IMR-90 (cell line): ENCODE results near the gene IQSEC1. TPM values are rescaled to one million over a fixed set of nuclear protein-coding genes. Genes with fewer than 3 reads are reported as not detected.
A peak's percentile ranks its signal among the peaks of the same experiment; 100 is the strongest.

ENCODE experiments used
- ATAC-seq: fragments of 200-7000 bp; cut with Tn5 transposase; 2 replicates; pipeline ENCODE4 v1.9.1; 2020; ENCODE audit warnings: low read depth, mild to moderate bottlenecking, moderate library complexity
- BruUV-seq: library from RNA; stranded (reverse); fragments of 400-500 nt; replicated peaks from 2 replicates; lab custom pipeline; 2021; lab: Mats Ljungman, UMichigan
- CTCF ChIA-PET: fragments of 300-600 bp; formaldehyde crosslinking; extraction: SDS; loops from one replicate; lab custom pipeline; 2021; ENCODE audit warnings: antibody characterized with exemption; lab: Yijun Ruan, JAX
- POLR2A ChIA-PET: fragments of 300-600 bp; sonication (Branson Sonifier 250); formaldehyde crosslinking; loops from one replicate; lab custom pipeline; 2022; ENCODE audit warnings: antibody characterized with exemption; ENCODE audit not compliant: unreplicated experiment; lab: Charles Lee
- DNase-seq: peaks from one replicate; pipeline ENCODE4 v3.0.0; 2013
- H2AFZ ChIP-seq: replicated peaks from 2 replicates; pipeline ENCODE3; 2013; ENCODE audit warnings: low read length, mild to moderate bottlenecking; ENCODE audit not compliant: poor library complexity
- H2AK5ac ChIP-seq: 2 replicates; pipeline ENCODE4 v1.6.1; 2013; ENCODE audit warnings: low read depth, low read length, inconsistent platforms
- H2AK9ac ChIP-seq: replicated peaks from 2 replicates; pipeline ENCODE3; 2013; ENCODE audit warnings: mild to moderate bottlenecking, low read depth, low read length, moderate library complexity; ENCODE audit not compliant: poor library complexity
- H2BK120ac ChIP-seq: 2 replicates; pipeline ENCODE4 v1.6.1; 2013; ENCODE audit warnings: low read depth, low read length, inconsistent platforms
- H2BK15ac ChIP-seq: 3 replicates; pipeline ENCODE4 v1.6.1; 2013; ENCODE audit warnings: low read depth, low read length, inconsistent platforms
- H2BK20ac ChIP-seq: 2 replicates; pipeline ENCODE4 v1.6.1; 2013; ENCODE audit warnings: low read depth, mild to moderate bottlenecking, inconsistent platforms, low read length, moderate library complexity
- H2BK5ac ChIP-seq: 2 replicates; pipeline ENCODE4 v1.6.1; 2013; ENCODE audit warnings: mild to moderate bottlenecking, low read depth, low read length, inconsistent platforms; ENCODE audit not compliant: poor library complexity, severe bottlenecking
- H3K14ac ChIP-seq: replicated peaks from 2 replicates; pipeline ENCODE4 v1.6.1; 2013; ENCODE audit warnings: low read depth, low read length, inconsistent platforms
- H3K18ac ChIP-seq: 2 replicates; pipeline ENCODE4 v1.6.1; 2013; ENCODE audit warnings: low read depth, low read length, control low read depth
- H3K23ac ChIP-seq: 2 replicates; pipeline ENCODE4 v1.6.1; 2013; ENCODE audit warnings: low read depth, low read length, inconsistent platforms
- H3K27ac ChIP-seq: 2 replicates; pipeline ENCODE4 v1.5.1; 2013; ENCODE audit warnings: mild to moderate bottlenecking, control low read depth, low read length; ENCODE audit not compliant: insufficient read depth
- H3K27me3 ChIP-seq: 2 replicates; pipeline ENCODE4 v1.6.1; 2013; ENCODE audit warnings: low read length; ENCODE audit not compliant: control insufficient read depth, insufficient read depth
- H3K36me3 ChIP-seq: 2 replicates; pipeline ENCODE4 v1.6.1; 2013; ENCODE audit warnings: low read length, mixed read lengths; ENCODE audit not compliant: control insufficient read depth, insufficient read depth
- H3K4ac ChIP-seq: 2 replicates; pipeline ENCODE4 v1.6.1; 2013; ENCODE audit warnings: low read depth, low read length, inconsistent platforms
- H3K4me1 ChIP-seq: 2 replicates; pipeline ENCODE4 v1.6.1; 2013; ENCODE audit warnings: low read length, mixed read lengths; ENCODE audit not compliant: control insufficient read depth, insufficient read depth
- H3K4me2 ChIP-seq: 2 replicates; pipeline ENCODE4 v1.6.1; 2013; ENCODE audit warnings: low read depth, mild to moderate bottlenecking, control low read depth, low read length, moderate library complexity
- H3K4me3 ChIP-seq: 2 replicates; pipeline ENCODE4 v1.5.1; 2013; ENCODE audit warnings: low read depth, mild to moderate bottlenecking, control low read depth, low read length, moderate library complexity; ENCODE audit not compliant: insufficient read depth
- H3K56ac ChIP-seq: 2 replicates; pipeline ENCODE4 v1.6.1; 2013; ENCODE audit warnings: low read length, inconsistent platforms; ENCODE audit not compliant: insufficient read depth; ENCODE audit errors: extremely low read depth
- H3K79me1 ChIP-seq, 2 experiments: 2 replicates each; pipeline ENCODE4 v1.6.1; 2013; ENCODE audit warnings: low read length in 2 of 2, inconsistent platforms in 1 of 2, low read depth in 1 of 2
- H3K9ac ChIP-seq: 2 replicates; pipeline ENCODE4 v1.6.1; 2013; ENCODE audit warnings: low read depth, low read length, control low read depth
- H3K9me1 ChIP-seq: 2 replicates; pipeline ENCODE4 v1.6.1; 2013; ENCODE audit warnings: low read length, inconsistent platforms; ENCODE audit not compliant: insufficient read depth
- H3K9me3 ChIP-seq: 2 replicates; pipeline ENCODE4 v1.6.1; 2013; ENCODE audit warnings: low read length; ENCODE audit not compliant: control insufficient read depth, insufficient read depth
- H4K20me1 ChIP-seq: 2 replicates; pipeline ENCODE4 v1.6.1; 2013; ENCODE audit warnings: low read length, inconsistent platforms; ENCODE audit not compliant: insufficient read depth
- H4K5ac ChIP-seq: 2 replicates; pipeline ENCODE4 v1.6.1; 2013; ENCODE audit warnings: mild to moderate bottlenecking, low read depth, low read length, control low read depth
- H4K8ac ChIP-seq, 2 experiments: 2 replicates each; pipeline ENCODE4 v1.6.1; 2013; ENCODE audit warnings: low read depth in 2 of 2, low read length in 2 of 2, control low read depth in 1 of 2, inconsistent platforms in 1 of 2
- H4K91ac ChIP-seq: 2 replicates; pipeline ENCODE4 v1.6.1; 2013; ENCODE audit warnings: low read depth, low read length, inconsistent platforms; ENCODE audit not compliant: insufficient read depth
- CTCF ChIP-seq: conservative IDR thresholded peaks from 2 replicates; pipeline ENCODE4 v1.5.1; 2012; ENCODE audit warnings: mild to moderate bottlenecking, low read depth, low read length, improper control_type of control experiment
- MAFK ChIP-seq: IDR thresholded peaks from 2 replicates; pipeline ENCODE4 v1.6.1; 2012; ENCODE audit warnings: low read depth, low read length, improper control_type of control experiment
- WGBS, 2 experiments: methylation state at CpG; one replicate each; pipeline versions ENCODE4 v1.1.5 to v1.1.7; 2013; ENCODE audit warnings: missing lambda C conversion rate in 2 of 2; ENCODE audit not compliant: insufficient read length in 1 of 2; ENCODE audit errors: extremely low coverage in 2 of 2; 5-methylcytosine and 5-hydroxymethylcytosine counted together
- dilution Hi-C: fragments of 300-500 bp; cut with HindIII; formaldehyde crosslinking; loops from one replicate; pipeline ENCODE4 v1.14.3; 2018; ENCODE audit warnings: low sequenced_read_pairs; ENCODE audit not compliant: unreplicated experiment
- in situ Hi-C: fragments of 300-500 bp; cut with MboI; formaldehyde crosslinking; loops from 3 replicates; pipeline ENCODE4 v1.14.3; 2019; ENCODE audit warnings: low sequenced_read_pairs, inconsistent platforms, mixed read lengths
- intact Hi-C: fragments of 100-400 bp; cut with micrococcal nuclease; formaldehyde crosslinking; loops from 2 replicates; pipeline ENCODE4 v1.10.0; 2022
- polyA plus RNA-seq, 3 experiments: library from polyadenylated mRNA; depleted of rRNA; stranded (reverse); fragments of >200 nt; gene quantifications; 2 replicates each; pipeline ENCODE4 v1.2.3, GENCODE V29; 2012; ENCODE audit warnings: low replicate concordance in 1 of 3
- total RNA-seq: library from RNA; depleted of rRNA; stranded (reverse); fragments of >200 nt; gene quantifications from 2 replicates; pipeline ENCODE4 v1.2.3, GENCODE V29; 2012

The IQSEC1 gene
- total and polyA plus RNA-seq, 2 of the 4 experiments (the other 2 are of a cell fraction) = 5.9 to 11.9 TPM

GRCh38 chr3:13027154-13027553 is 46.1 kb downstream of the IQSEC1 start:
- no peak overlapping the region for H3K14ac ChIP-seq
- H3K27me3 ChIP-seq = peaks cover 16% of the 10 kb centered on the region
- 88% methylated on average over 5 of the region's 7 CpGs; no CpG with 5 or more reads in 1 of the 2 experiments for WGBS, 2 experiments
- ChIA-PET POLR2A (no interaction called here), CTCF (no interaction called here)
- no peak overlapping the region for H3K4me3 ChIP-seq
- peaks cover 10% of the 10 kb centered on the region; the same call in 1 of the 2 replicates for H3K9me1 ChIP-seq
- H2BK120ac ChIP-seq = no peak overlapping the region
- in situ Hi-C loops (no loop called here), intact Hi-C loops (no loop called here), dilution Hi-C loops (no loop called here)
- H2BK5ac ChIP-seq = no peak overlapping the region
- TF ChIP-seq MAFK = no peak
- TF ChIP-seq CTCF = 0 out of 2 replicates have a peak, but pooled peaks have one; percentile 5
- H2BK20ac ChIP-seq = no peak overlapping the region
- no peak overlapping the region for H2AK9ac ChIP-seq
- H3K4me2 ChIP-seq = no peak overlapping the region
- H4K8ac ChIP-seq = no peak overlapping the region
- no peak overlapping the region for H2AK5ac ChIP-seq
- H3K23ac ChIP-seq = no peak overlapping the region
- H3K4me1 ChIP-seq = peaks cover 5% of the 10 kb centered on the region
- no peak overlapping the region for H3K9ac ChIP-seq
- no peak overlapping the region for H2BK15ac ChIP-seq
- H3K9me3 ChIP-seq = no peaks in the 10 kb centered on the region
- H4K91ac ChIP-seq = no peak overlapping the region
- H3K4ac ChIP-seq = no peak overlapping the region
- ATAC-seq (no peak), DNase-seq (no peak)
- BruUV-seq = no TSS peak
- no peak overlapping the region for H3K27ac ChIP-seq
- H3K79me1 ChIP-seq = no peaks in the 10 kb centered on the region
- H4K20me1 ChIP-seq = 0 out of 2 replicates have a peak, but pooled peaks cover 3% of the 10 kb centered on the region
- H3K36me3 ChIP-seq = no peaks in the 10 kb centered on the region
- H3K18ac ChIP-seq = no peak overlapping the region
- H2AFZ ChIP-seq = no peak overlapping the region
- no peak overlapping the region for H4K5ac ChIP-seq
- H3K56ac ChIP-seq = no peak overlapping the region
